ENCODE measurements around the gene KCNT2.

GRCh38 chr1:196367838-196368237 lies 240.4 kb downstream of the KCNT2 start:
- TF ChIP-seq EZH2 (IDR thresholded peaks at IDR 0.05; ENCODE audit: insufficient read depth, low read length): no peak
- TF ChIP-seq CTCF (IDR thresholded peaks at IDR 0.05; ENCODE audit: insufficient read depth, low read depth, low read length): no peak
